GM18868 (cell line): ENCODE data around the gene LEMD1.

Experiments used
- ATAC-seq: cut with Tn5 transposase; IDR thresholded peaks from one replicate; pipeline ENCODE4 v1.9.1; 2021; ENCODE audit warnings: mild to moderate bottlenecking, moderate library complexity; ENCODE audit not compliant: unreplicated experiment

Gene LEMD1

GRCh38 chr1:205356440-205357139 lies 65.3 kb downstream of the LEMD1 start, which contains the start of gene KLHDC8A:
Gene KLHDC8A, minus strand, starts transcription at chr1:205356922. Its CDS starts 13,318 bp downstream, at chr1:205343604.
- ATAC-seq = no peak

DNA sequence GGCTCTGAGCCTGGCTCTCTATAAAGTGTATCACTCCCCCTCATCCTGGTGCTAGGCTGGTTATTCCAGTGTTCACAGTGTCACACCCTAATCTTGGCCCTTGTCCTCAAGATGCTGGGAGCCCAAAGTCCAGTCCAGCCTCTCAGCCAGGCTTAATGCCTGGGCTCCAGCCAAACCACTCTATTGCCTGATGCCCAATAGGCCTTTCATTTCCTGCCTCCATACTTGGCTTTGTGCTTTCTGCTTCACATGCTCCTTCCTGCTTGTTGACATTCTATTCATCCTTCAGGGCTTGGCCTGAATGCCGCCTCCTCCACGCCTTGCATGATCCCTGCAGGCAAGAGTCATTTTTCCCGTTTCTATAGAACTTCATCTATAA lies 66.8 kb downstream of the LEMD1 start:
- ATAC-seq = no peak

- ATAC-seq = no peak
Observed at GRCh38 chr1:205354259-205355074, 67.4 kb downstream of the LEMD1 start.

GRCh38 chr1:205353612-205354011 lies 68.2 kb downstream of the LEMD1 start:
- no peak for ATAC-seq

DNA sequence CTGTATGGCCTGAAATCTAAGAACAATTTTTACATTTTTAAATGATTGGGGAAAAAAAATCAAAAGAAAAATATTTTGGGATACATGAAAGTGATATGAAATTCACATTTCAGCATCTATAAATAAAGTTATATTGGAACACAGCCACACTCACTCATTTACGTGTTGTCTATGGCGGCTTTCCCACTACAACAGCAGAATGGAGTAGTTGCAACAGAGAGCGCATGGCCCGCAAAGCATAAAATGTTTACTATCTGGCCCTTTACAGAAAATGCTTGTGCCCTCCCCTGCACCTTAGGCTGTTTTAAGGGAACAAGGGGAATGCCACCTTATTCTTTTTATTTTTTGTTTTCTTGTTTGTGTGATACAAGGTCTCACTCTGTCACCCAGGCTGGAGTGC lies 68.7 kb downstream of the LEMD1 start:
- no peak for ATAC-seq

- ATAC-seq = no peak
Observed at GRCh38 chr1:205351984-205352713, 69.7 kb downstream of the LEMD1 start.

GRCh38 chr1:205350691-205351141 lies 71.1 kb downstream of the LEMD1 start:
- no peak for ATAC-seq

GRCh38 chr1:205350124-205350523 lies 71.7 kb downstream of the LEMD1 start:
- no peak for ATAC-seq

GRCh38 chr1:205348554-205349487 lies 73.0 kb downstream of the LEMD1 start:
- ATAC-seq = no peak

DNA sequence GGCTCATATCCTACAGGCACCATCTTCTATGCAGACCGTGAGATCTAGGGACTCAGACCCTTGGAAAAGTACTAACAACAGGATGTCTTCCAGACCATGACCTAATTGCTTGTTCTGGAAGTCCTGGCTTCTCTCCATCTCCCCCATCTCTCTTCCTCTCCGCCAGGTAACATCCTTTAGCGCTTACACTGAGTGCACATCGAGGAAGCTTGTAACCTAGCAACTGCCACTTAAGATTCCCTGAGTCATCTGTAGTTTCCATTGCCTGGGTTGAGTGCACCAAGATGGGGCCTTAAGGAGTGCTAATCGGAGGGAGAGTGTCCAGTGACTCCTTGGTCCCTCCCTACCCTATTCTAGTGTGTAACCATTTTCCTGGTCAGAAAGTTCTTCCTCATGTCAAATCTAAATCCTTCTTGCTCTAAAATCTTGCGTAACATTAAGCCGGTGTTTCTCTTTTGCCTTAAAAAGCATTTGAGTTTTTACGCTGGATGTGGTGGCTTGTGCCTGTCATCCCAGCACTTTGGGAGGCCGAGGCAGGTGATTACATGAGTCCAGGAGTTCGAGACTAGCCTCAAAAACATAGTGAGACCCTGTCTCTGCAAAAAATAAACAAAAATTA lies 74.8 kb downstream of the LEMD1 start:
- ATAC-seq = no peak

DNA sequence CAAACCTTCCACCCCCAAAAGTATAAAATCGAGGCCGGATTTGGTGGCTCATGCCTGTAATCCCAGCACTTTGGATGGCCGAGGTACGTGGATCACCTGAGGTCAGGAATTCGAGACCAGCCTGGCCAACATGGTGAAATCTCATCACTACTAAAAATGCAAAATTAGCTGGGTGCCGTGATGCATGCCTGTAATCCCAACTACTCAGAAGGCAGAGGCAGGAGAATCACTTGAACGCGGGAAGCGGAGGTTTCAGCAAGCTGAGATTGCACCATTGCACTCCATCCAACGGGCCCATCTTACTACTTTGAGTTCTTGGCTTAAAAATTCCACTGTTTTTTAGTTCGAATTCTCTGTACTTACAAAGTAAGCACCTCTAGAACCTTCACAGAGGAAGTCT lies 76.1 kb downstream of the LEMD1 start:
- no peak for ATAC-seq

- ATAC-seq = no peak
Observed at GRCh38 chr1:205344066-205344928, 77.6 kb downstream of the LEMD1 start.

DNA sequence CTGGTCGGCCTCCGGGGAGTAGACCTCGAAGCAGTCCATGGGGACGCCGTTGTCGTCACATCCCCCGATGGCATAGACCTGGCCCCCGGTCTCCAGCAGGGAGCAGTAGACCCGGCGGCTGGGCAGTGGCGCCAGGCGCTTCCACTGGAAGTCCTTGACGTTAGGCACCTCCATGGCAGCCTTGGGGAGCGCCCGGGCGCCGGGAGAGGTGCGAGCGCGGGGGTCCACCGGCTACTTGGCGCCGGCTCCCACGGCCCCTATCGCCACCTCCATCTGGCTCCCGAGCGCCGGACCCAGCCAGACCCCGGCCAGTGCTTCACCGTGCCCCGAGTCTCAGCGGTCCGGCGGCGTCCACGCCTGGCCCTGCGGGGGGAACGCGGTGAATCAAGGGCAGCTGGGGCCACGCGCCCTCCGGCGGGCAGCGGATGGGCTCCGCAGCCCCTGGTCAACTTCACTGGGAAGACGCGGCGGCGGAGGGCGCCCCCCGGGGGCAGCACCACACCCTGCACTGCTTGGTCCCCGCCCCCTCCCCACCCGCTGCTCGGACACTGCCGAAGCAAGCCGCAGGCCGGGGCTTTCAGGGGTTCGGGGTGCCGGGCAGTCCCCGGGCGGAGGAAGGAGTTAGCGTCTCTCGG lies 78.3 kb downstream of the LEMD1 start:
- ATAC-seq = no peak

- ATAC-seq = no peak
Observed at GRCh38 chr1:205342986-205343385, 78.9 kb downstream of the LEMD1 start.

DNA sequence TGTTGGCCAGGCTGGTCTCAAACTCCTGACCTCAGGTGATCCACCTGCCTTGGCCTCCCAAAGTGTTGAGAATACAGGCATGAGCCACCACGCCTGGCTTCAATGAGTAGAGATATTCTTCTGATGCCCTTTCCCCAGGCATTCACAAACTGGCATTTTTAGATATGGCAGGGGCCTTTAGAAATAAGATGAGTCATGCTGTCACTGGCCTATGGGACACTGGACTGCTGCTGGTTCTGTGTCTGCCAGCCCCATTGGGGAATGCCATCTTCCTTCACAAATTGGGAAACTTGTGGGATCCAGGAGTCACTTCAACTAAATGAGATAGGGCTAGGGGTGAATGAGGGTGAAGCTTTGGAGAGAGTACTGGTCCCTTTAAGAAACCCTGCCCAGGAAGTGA lies 81.2 kb downstream of the LEMD1 start:
- ATAC-seq = no peak

DNA sequence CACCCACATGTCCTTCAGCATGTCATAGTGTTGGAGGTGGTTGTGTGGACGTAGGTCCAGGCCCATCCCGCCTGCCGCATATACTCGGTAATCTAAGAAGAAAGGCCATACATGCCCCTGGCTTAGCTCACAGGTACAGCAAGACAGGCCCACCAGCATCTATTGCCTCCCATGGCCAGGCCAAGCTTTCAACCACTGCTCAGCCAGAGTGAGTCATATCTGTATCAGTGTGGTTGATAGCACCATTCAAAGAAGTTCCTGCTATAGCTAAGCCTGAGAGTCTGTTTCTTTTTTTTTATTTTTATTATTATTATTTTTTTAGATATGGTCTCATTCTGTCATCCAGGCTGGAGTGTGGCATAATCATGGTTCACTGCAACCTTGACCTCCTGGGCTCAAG lies 82.1 kb downstream of the LEMD1 start:
- ATAC-seq = peak; percentile 88

DNA sequence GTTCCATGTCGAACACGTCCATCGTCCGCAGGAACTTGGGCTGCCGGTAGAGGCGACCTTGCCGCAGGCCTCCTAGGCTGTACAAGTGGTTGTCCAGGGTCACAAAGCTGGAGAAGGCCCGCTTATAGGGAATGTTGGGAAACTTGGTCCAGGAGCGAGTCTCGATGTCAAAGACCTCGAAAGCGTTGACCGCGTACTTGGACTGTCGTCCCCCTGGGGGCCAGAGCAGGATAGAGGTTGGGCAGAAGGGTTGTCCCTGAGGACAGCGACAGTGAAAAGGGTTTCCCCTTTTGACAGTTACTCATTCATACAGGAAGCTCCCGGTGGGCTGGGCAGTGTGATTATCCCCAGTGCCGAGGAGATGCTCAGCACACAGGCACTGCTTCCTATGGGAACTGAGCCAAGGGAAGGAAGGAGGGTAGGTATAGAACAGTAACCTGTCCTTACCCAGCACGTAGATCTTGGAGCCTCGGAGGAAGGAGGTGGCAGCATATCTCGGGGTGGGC lies 82.6 kb downstream of the LEMD1 start:
- peak; percentile 21 for ATAC-seq

GRCh38 chr1:205338011-205338410 lies 83.8 kb downstream of the LEMD1 start:
- no peak for ATAC-seq
